OCI-LY1 (cell line): ENCODE measurements around the gene CORO2B.

Experiments
- H2AFZ ChIP-seq: fragments of 200-600 bp; sonication (generic), shearing (Covaris generic); 2 replicates; pipeline ENCODE4 v1.6.0; 2014; ENCODE audit warnings: antibody characterized with exemption, mild to moderate bottlenecking, low read length
- H3F3A ChIP-seq: fragments of 200-600 bp; sonication (generic), shearing (Covaris generic); 2 replicates; pipeline ENCODE4 v1.6.0; 2014; ENCODE audit warnings: mild to moderate bottlenecking, antibody characterized with exemption, low read length, moderate library complexity; ENCODE audit not compliant: insufficient read depth
- H3K27ac ChIP-seq: fragments of 200-600 bp; sonication (generic); 2 replicates; pipeline ENCODE4 v1.5.1; 2014; ENCODE audit warnings: low read length, mixed run types, mild to moderate bottlenecking, low read depth; ENCODE audit not compliant: poor library complexity, severe bottlenecking
- H3K27me3 ChIP-seq: fragments of 200-600 bp; sonication (generic); 2 replicates; pipeline ENCODE4 v1.6.0; 2014; ENCODE audit warnings: antibody characterized with exemption, mild to moderate bottlenecking, low read length, moderate library complexity; ENCODE audit not compliant: insufficient read depth
- H3K36me3 ChIP-seq: fragments of 200-600 bp; sonication (generic); 2 replicates; pipeline ENCODE4 v1.6.1; 2014; ENCODE audit warnings: mild to moderate bottlenecking, antibody characterized with exemption, low read length, moderate library complexity, mixed read lengths; ENCODE audit not compliant: insufficient read depth
- H3K4me1 ChIP-seq: fragments of 200-600 bp; sonication (generic); 2 replicates; pipeline ENCODE4 v1.5.1; 2014; ENCODE audit warnings: mild to moderate bottlenecking, low read length, moderate library complexity; ENCODE audit not compliant: insufficient read depth, severe bottlenecking
- H3K4me2 ChIP-seq: fragments of 200-600 bp; sonication (generic), shearing (Covaris generic); 2 replicates; pipeline ENCODE4 v1.6.1; 2014; ENCODE audit warnings: low read length
- H3K4me3 ChIP-seq: fragments of 200-600 bp; sonication (generic); 2 replicates; pipeline ENCODE4 v1.5.1; 2014; ENCODE audit warnings: low read length, low read depth, mild to moderate bottlenecking, mixed read lengths; ENCODE audit not compliant: poor library complexity, severe bottlenecking
- H3K79me2 ChIP-seq: fragments of 200-600 bp; shearing (Covaris generic); 2 replicates; pipeline ENCODE4 v1.6.1; 2016; ENCODE audit warnings: mixed run types, low read length, mixed read lengths; ENCODE audit not compliant: insufficient read depth
- H3K9ac ChIP-seq: fragments of 200-600 bp; sonication (generic), shearing (Covaris generic); 2 replicates; pipeline ENCODE4 v1.6.1; 2014; ENCODE audit warnings: mild to moderate bottlenecking, low read length, mixed read lengths
- H3K9me2 ChIP-seq: fragments of 200-600 bp; sonication (generic), shearing (Covaris generic); 2 replicates; pipeline ENCODE4 v1.6.1; 2014; ENCODE audit warnings: low read depth, mild to moderate bottlenecking, low read length, mixed read lengths
- H3K9me3 ChIP-seq: fragments of 200-600 bp; shearing (Covaris generic); 2 replicates; pipeline ENCODE4 v1.6.1; 2014; ENCODE audit warnings: low read length, mixed read lengths
- H4K20me1 ChIP-seq: fragments of 200-600 bp; sonication (generic), shearing (Covaris generic); 2 replicates; pipeline ENCODE4 v1.6.0; 2016; ENCODE audit warnings: mild to moderate bottlenecking, low read length; ENCODE audit not compliant: insufficient read depth
- CTCF ChIP-seq: fragments of 200-600 bp; sonication (generic), shearing (Covaris generic); IDR thresholded peaks from 2 replicates; pipeline ENCODE4 v1.5.1; 2017; ENCODE audit warnings: mild to moderate bottlenecking, antibody characterized with exemption, low read length, moderate library complexity, mixed read lengths
- EZH2 ChIP-seq: fragments of 200-600 bp; sonication (generic), shearing (Covaris generic); IDR thresholded peaks from 2 replicates; pipeline ENCODE4 v1.8.0; 2017; ENCODE audit warnings: borderline replicate concordance, mixed run types, mild to moderate bottlenecking, antibody characterized with exemption, low read length, moderate library complexity, mixed read lengths

Gene CORO2B

GRCh38 chr15:68584756-68585573, 6.2 kb downstream of the CORO2B start:
- Histone ChIP-seq H3F3A (no peaks in the 10 kb centered on the region), H3K27me3 (peaks cover 4% of the 10 kb centered on the region; the same call in 1 of the 2 replicates), H3K9me3 (no peaks in the 10 kb centered on the region), H3K4me1 (no peaks in the 10 kb centered on the region), H3K9me2 (no peaks in the 10 kb centered on the region), H3K4me2 (no peak overlapping the region), H2AFZ (no peak overlapping the region), H3K27ac (no peak overlapping the region), H3K36me3 (no peaks in the 10 kb centered on the region), H4K20me1 (no peaks in the 10 kb centered on the region), H3K79me2 (no peaks in the 10 kb centered on the region), H3K9ac (no peak overlapping the region), H3K4me3 (no peak overlapping the region)
- TF ChIP-seq CTCF, result no peak
- TF ChIP-seq EZH2, result no peak

GRCh38 chr15:68585574-68586273, 6.9 kb downstream of the CORO2B start:
- H3K36me3 ChIP-seq, result no peaks in the 10 kb centered on the region
- no peaks in the 10 kb centered on the region for H3K79me2 ChIP-seq
- no peaks in the 10 kb centered on the region for H3K9me3 ChIP-seq
- no peaks in the 10 kb centered on the region for H4K20me1 ChIP-seq
- H3F3A ChIP-seq, result no peaks in the 10 kb centered on the region
- no peaks in the 10 kb centered on the region for H3K4me1 ChIP-seq
- no peak for TF ChIP-seq EZH2
- no peak for TF ChIP-seq CTCF
- no peaks in the 10 kb centered on the region for H3K9me2 ChIP-seq
- H3K9ac ChIP-seq, result no peak overlapping the region
- H3K27ac ChIP-seq, result no peak overlapping the region
- no peak overlapping the region for H3K4me3 ChIP-seq
- H2AFZ ChIP-seq, result no peak overlapping the region
- H3K27me3 ChIP-seq, result no peaks in the 10 kb centered on the region
- no peak overlapping the region for H3K4me2 ChIP-seq

GRCh38 chr15:68586274-68586961, 7.6 kb downstream of the CORO2B start:
- Histone ChIP-seq H3K4me1 (no peaks in the 10 kb centered on the region), H4K20me1 (no peaks in the 10 kb centered on the region), H3F3A (no peaks in the 10 kb centered on the region), H3K27me3 (no peaks in the 10 kb centered on the region), H3K9me3 (no peaks in the 10 kb centered on the region), H2AFZ (no peak overlapping the region), H3K27ac (no peak overlapping the region), H3K4me2 (no peak overlapping the region), H3K36me3 (no peaks in the 10 kb centered on the region), H3K4me3 (no peak overlapping the region), H3K9me2 (no peaks in the 10 kb centered on the region), H3K9ac (no peak overlapping the region), H3K79me2 (no peaks in the 10 kb centered on the region)
- no peak for TF ChIP-seq EZH2
- no peak for TF ChIP-seq CTCF
